ENCODE data around the gene STXBP4.

Gene STXBP4

GRCh38 chr17:54968262-54968987, at the start of gene STXBP4, which contains the start of gene COX11:
Gene STXBP4, plus strand, starts transcription at chr17:54968765. Its CDS starts 17,455 bp downstream, at chr17:54986220.
Gene COX11, minus strand, starts transcription at chr17:54968654. Its CDS starts 8 bp downstream, at chr17:54968646.
- peak; percentile 42; the same call in 1 of the 2 replicates for TF ChIP-seq CTCF (conservative IDR thresholded peaks at IDR 0.05; ENCODE audit: low read length)
- peak; percentile 95 for DNase-seq (ENCODE audit: low read depth)
- peak within 1 kb of the TSS; percentile 94 for H3K4me3 ChIP-seq (ENCODE audit: low read length)

DNA sequence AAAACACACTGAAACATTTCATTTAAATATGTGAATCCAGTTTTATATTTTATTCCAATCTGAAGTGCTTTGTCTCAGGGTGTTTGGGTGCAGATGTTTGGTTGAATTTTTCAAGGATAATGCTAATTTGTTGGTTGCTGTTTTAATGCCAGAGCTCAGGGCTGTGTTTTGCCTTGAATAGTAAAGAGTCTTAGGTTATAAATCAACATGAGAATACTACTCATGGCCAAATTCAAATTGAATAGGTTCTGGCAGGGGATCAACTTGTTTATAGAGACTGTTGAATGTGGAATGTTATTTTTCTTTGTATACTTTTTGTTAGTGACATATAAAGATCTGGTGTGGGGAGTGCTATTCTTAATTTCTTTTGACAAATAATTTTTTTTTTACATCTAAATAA, 49.1 kb upstream of the STXBP4 start:
- no peak for TF ChIP-seq CTCF (conservative IDR thresholded peaks at IDR 0.05; ENCODE audit: low read length)
- DNase-seq (ENCODE audit: low read depth): no peak
- no peak overlapping the region for H3K4me3 ChIP-seq (ENCODE audit: low read length)

- no peak for TF ChIP-seq CTCF (conservative IDR thresholded peaks at IDR 0.05; ENCODE audit: low read length)
- H3K4me3 ChIP-seq (ENCODE audit: low read length): no peak overlapping the region
- no peak for DNase-seq (ENCODE audit: low read depth)
Observed at GRCh38 chr17:54920819-54921218, 47.7 kb upstream of the STXBP4 start.

- TF ChIP-seq CTCF (conservative IDR thresholded peaks at IDR 0.05; ENCODE audit: low read length): no peak
Observed at GRCh38 chr17:54924405-54924804, 44.2 kb upstream of the STXBP4 start.

DNA sequence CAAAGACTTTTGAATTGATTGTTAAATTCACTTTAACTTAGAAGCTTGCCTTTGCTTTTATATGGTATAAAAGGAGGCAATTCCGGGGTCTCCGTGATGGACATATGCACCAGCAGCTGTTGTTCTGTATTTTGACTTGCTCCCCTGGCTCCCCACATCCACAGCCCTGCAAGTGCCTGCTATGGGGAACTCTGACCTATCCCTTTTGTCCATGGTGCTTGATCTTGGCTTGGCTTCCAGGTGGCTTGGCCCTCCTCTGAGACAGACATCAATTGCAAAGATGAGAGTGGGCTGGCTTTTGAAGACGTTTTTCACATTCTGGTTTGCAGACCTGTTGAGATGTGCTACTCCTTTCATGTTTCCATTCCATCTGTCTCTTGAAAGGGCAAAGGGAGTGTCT, 41.0 kb upstream of the STXBP4 start:
- DNase-seq (ENCODE audit: low read depth): no peak
- TF ChIP-seq CTCF (conservative IDR thresholded peaks at IDR 0.05; ENCODE audit: low read length): no peak

More at GRCh38 chr17:54924405-54924804, 44.2 kb upstream of the STXBP4 start:
- H3K4me3 ChIP-seq (ENCODE audit: low read length): no peak overlapping the region
- DNase-seq (ENCODE audit: low read depth): no peak

GRCh38 chr17:54932711-54933110, 35.9 kb upstream of the STXBP4 start:
- no peak overlapping the region for H3K4me3 ChIP-seq (ENCODE audit: low read length)
- TF ChIP-seq CTCF (conservative IDR thresholded peaks at IDR 0.05; ENCODE audit: low read length): no peak
- DNase-seq (ENCODE audit: low read depth): no peak

More for the DNA sequence above, 41.0 kb upstream of the STXBP4 start:
- H3K4me3 ChIP-seq (ENCODE audit: low read length): no peak overlapping the region

GRCh38 chr17:54933921-54934320, 34.6 kb upstream of the STXBP4 start:
- DNase-seq (ENCODE audit: low read depth): no peak
- H3K4me3 ChIP-seq (ENCODE audit: low read length): no peak overlapping the region
- TF ChIP-seq CTCF (conservative IDR thresholded peaks at IDR 0.05; ENCODE audit: low read length): no peak
